ENCODE results near the gene AMN1. TPM values are rescaled to one million over a fixed set of nuclear protein-coding genes. Genes with fewer than 3 reads are reported as not detected.
"Not testable (repeated sequence)": the region's sequence is repeated elsewhere in the genome, so short reads cannot be mapped to it uniquely, and the experiment has no call there.

AMN1 gene
- total and polyA plus RNA-seq, 11 donors = 8.5 to 22.5 (median 16.3) TPM

- Histone ChIP-seq H3K36me3 (no peaks in the 10 kb centered on the region), H3K9me3 (peaks cover 0 to 11% (median 0%) of the 10 kb centered on the region in 12 donors), H3K4me3 (no peak overlapping the region), H3K27ac (no peak overlapping the region), H3K4me1 (peaks cover 0 to 54% (median 10%) of the 10 kb centered on the region in 12 donors), H3K27me3 (no peaks in the 10 kb centered on the region)
- TF ChIP-seq CTCF (IDR thresholded peaks at IDR 0.05) = no peak
- TF ChIP-seq POLR2A (IDR thresholded peaks at IDR 0.05) = no peak
- WGBS, 4 donors = 73 to 98% (median 78%) methylated on average over 4 of the region's 4 CpGs
- ATAC-seq (no peak), DNase-seq (no peak)
- intact Hi-C loops (cut with DNase I) = loop anchor here in 2 of 10 donors (10.0 kb wide), 2 partner anchors 137 to 227 kb away; no protein-coding TSS in a partner anchor
Observed at GRCh38 chr12:31737345-31737744, 8.5 kb upstream of the AMN1 start.

GRCh38 chr12:31736472-31736871 is 7.7 kb upstream of the AMN1 start:
- TF ChIP-seq POLR2A (IDR thresholded peaks at IDR 0.05) = no peak
- no peak for TF ChIP-seq CTCF (IDR thresholded peaks at IDR 0.05)
- DNase-seq (no peak), ATAC-seq (no peak)
- peak overlapping the region in 1 of 12 donors; percentile 4 for H3K27ac ChIP-seq
- no peak overlapping the region for H3K4me3 ChIP-seq
- peaks cover 0 to 61% (median 17%) of the 10 kb centered on the region in 12 donors for H3K4me1 ChIP-seq
- H3K9me3 ChIP-seq = peaks cover 0 to 16% (median 0%) of the 10 kb centered on the region in 12 donors
- H3K36me3 ChIP-seq = no peaks in the 10 kb centered on the region
- H3K27me3 ChIP-seq = no peaks in the 10 kb centered on the region
- intact Hi-C loops (cut with DNase I) = loop anchor here in 2 of 10 donors (10.0 kb wide), 2 partner anchors 138 to 228 kb away; no protein-coding TSS in a partner anchor

GRCh38 chr12:31733549-31734432 is 5.0 kb upstream of the AMN1 start:
- intact Hi-C loops (cut with DNase I) = loop anchor here in 3 of 10 donors (2.0 to 10.0 kb wide), 4 partner anchors 13 to 231 kb away; partner anchors contain the start of gene RESF1 (in 1 of the 3)
- H3K4me3 ChIP-seq, H3K27me3 ChIP-seq, DNase-seq, H3K36me3 ChIP-seq, ATAC-seq: not testable (repeated sequence)
- Histone ChIP-seq H3K9me3 (peaks cover 0 to 39% (median 4%) of the 10 kb centered on the region in 12 donors), H3K4me1 (peaks cover 0 to 72% (median 36%) of the 10 kb centered on the region in 12 donors), H3K27ac (peak overlapping the region in 11 of 12 donors; percentile 63 to 98 (median 86))
- WGBS, 4 donors = 79 to 90% (median 86%) methylated on average over 15 of the region's 15 CpGs

GRCh38 chr12:31732926-31733548 is 4.2 kb upstream of the AMN1 start:
- TF ChIP-seq CTCF (IDR thresholded peaks at IDR 0.05) = no peak
- TF ChIP-seq POLR2A (IDR thresholded peaks at IDR 0.05) = no peak
- Histone ChIP-seq H3K9me3 (peaks cover 0 to 39% (median 4%) of the 10 kb centered on the region in 12 donors), H3K4me3 (no peak overlapping the region), H3K27me3 (no peaks in the 10 kb centered on the region), H3K4me1 (peaks cover 0 to 67% (median 37%) of the 10 kb centered on the region in 12 donors), H3K36me3 (no peaks in the 10 kb centered on the region), H3K27ac (peak overlapping the region; percentile 73 to 98 (median 88))
- WGBS, 4 donors = 93 to 96% (median 95%) methylated on average over 5 of the region's 5 CpGs
- ATAC-seq (no peak), DNase-seq (no peak)
- intact Hi-C loops (cut with DNase I) = loop anchor here in 3 of 10 donors (2.0 to 10.0 kb wide), 4 partner anchors 14 to 232 kb away; partner anchors contain the start of gene RESF1 (in 1 of the 3)

- Histone ChIP-seq H3K4me3 (peak overlapping the region in 1 of 12 donors; percentile 8), H3K9me3 (peaks cover 0 to 39% (median 4%) of the 10 kb centered on the region in 12 donors), H3K27ac (peak overlapping the region; percentile 73 to 98 (median 88)), H3K4me1 (peaks cover 0 to 79% (median 41%) of the 10 kb centered on the region in 12 donors)
- intact Hi-C loops (cut with DNase I) = loop anchor here in 3 of 10 donors (5.0 to 10.0 kb wide), 3 partner anchors 144 to 234 kb away; partner anchors contain the start of gene RESF1 (in 1 of the 3)
- not testable (repeated sequence) for ATAC-seq, H3K27me3 ChIP-seq, DNase-seq, H3K36me3 ChIP-seq
- 94 to 99% (median 96%) methylated on average over 5 of the region's 5 CpGs for WGBS, 4 donors
Observed at GRCh38 chr12:31731203-31731602, 2.4 kb upstream of the AMN1 start.
